Peyer's patch (tissue), 4 donors: ENCODE data around the gene CHAF1B. TPM values are rescaled to one million over a fixed set of nuclear protein-coding genes. Genes with fewer than 3 reads are reported as not detected.
"Not testable (repeated sequence)": the region's sequence is repeated elsewhere in the genome, so short reads cannot be mapped to it uniquely, and the experiment has no call there.

Source experiments
- DNase-seq, 3 donors: peaks; one replicate each; pipeline ENCODE4 v3.0.0-alpha.2; 2017 to 2019
- H3K27ac ChIP-seq, 4 donors: fragments of 200-600 bp; sonication (generic); one replicate each; pipeline ENCODE4 v1.5.1; 2016 to 2019
- H3K27me3 ChIP-seq, 2 donors: fragments of 200-600 bp; sonication (generic); one replicate each; pipeline ENCODE4 v1.5.1; 2019
- H3K36me3 ChIP-seq, 3 donors: fragments of 200-600 bp; sonication (generic); one replicate each; pipeline ENCODE4 v1.5.1; 2016 to 2019
- H3K4me1 ChIP-seq, 4 donors: fragments of 200-600 bp; sonication (generic); one replicate each; pipeline ENCODE4 v1.5.1; 2016 to 2019
- H3K4me3 ChIP-seq, 4 donors: fragments of 200-600 bp; sonication (generic); 1 replicate in 3 of 4; 2 replicates in 1 of 4; pipeline ENCODE4 v1.5.1; 2016 to 2019; ENCODE audit warnings: mild to moderate bottlenecking in 1 of 4
- H3K9me3 ChIP-seq, 4 donors: fragments of 200-600 bp; sonication (generic); one replicate each; pipeline ENCODE4 v1.5.1; 2016 to 2019; ENCODE audit warnings: mild to moderate bottlenecking in 1 of 4
- CTCF ChIP-seq, 6 experiments: fragments of 450-650 bp in 4 of 6; fragments of 200-600 bp in 2 of 6; sonication (generic) in 1 of 6; IDR thresholded peaks; one replicate each; pipeline ENCODE4 v1.5.1; 2017 to 2019; ENCODE audit warnings: antibody characterized with exemption in 6 of 6, mild to moderate bottlenecking in 3 of 6, moderate library complexity in 1 of 6
- POLR2A ChIP-seq, 2 donors: fragments of 450-650 bp; IDR thresholded peaks; one replicate each; pipeline ENCODE4 v1.5.1; 2017; ENCODE audit warnings: antibody characterized with exemption in 2 of 2, mild to moderate bottlenecking in 2 of 2, moderate library complexity in 2 of 2
- total RNA-seq, 4 donors: library from RNA; depleted of rRNA; stranded (reverse); fragments of >200 nt; gene quantifications; one replicate each; pipeline ENCODE4 v1.1.0, GENCODE V29; 2016

CHAF1B gene
- total RNA-seq, 4 donors from 2014 or later, result 0.85 to 11.6 (median 1.3) TPM

- no peaks in the 10 kb centered on the region for H3K36me3 ChIP-seq
- H3K4me1 ChIP-seq, result no peaks in the 10 kb centered on the region
- H3K9me3 ChIP-seq, result no peaks in the 10 kb centered on the region
- no peak overlapping the region for H3K4me3 ChIP-seq
- no peak overlapping the region for H3K27ac ChIP-seq
- peak in 2 of 3 donors; percentile 9 to 38 for DNase-seq
- no peaks in the 10 kb centered on the region for H3K27me3 ChIP-seq
- no peak for TF ChIP-seq CTCF (IDR thresholded peaks at IDR 0.05)
- TF ChIP-seq POLR2A (IDR thresholded peaks at IDR 0.05), result no peak
These were observed 10.3 kb downstream of the CHAF1B start for GRCh38 chr21:36395353-36396111.

GRCh38 chr21:36396325-36396724, 11.1 kb downstream of the CHAF1B start:
- Histone ChIP-seq H3K36me3 (no peaks in the 10 kb centered on the region), H3K27me3 (no peaks in the 10 kb centered on the region), H3K27ac (no peak overlapping the region), H3K4me1 (no peaks in the 10 kb centered on the region), H3K4me3 (no peak overlapping the region), H3K9me3 (no peaks in the 10 kb centered on the region)
- TF ChIP-seq POLR2A (IDR thresholded peaks at IDR 0.05) (no peak), CTCF (IDR thresholded peaks at IDR 0.05) (no peak)
- peak in 1 of 3 donors; percentile 5 for DNase-seq

GRCh38 chr21:36396971-36397370, 11.8 kb downstream of the CHAF1B start:
- no peak for TF ChIP-seq CTCF (IDR thresholded peaks at IDR 0.05)
- no peak for TF ChIP-seq POLR2A (IDR thresholded peaks at IDR 0.05)
- no peak overlapping the region for H3K4me3 ChIP-seq
- peak in 2 of 3 donors; percentile 15 to 34 for DNase-seq
- no peaks in the 10 kb centered on the region for H3K36me3 ChIP-seq
- no peaks in the 10 kb centered on the region for H3K9me3 ChIP-seq
- H3K27ac ChIP-seq, result no peak overlapping the region
- no peaks in the 10 kb centered on the region for H3K27me3 ChIP-seq
- no peaks in the 10 kb centered on the region for H3K4me1 ChIP-seq

- no peaks in the 10 kb centered on the region for H3K9me3 ChIP-seq
- DNase-seq, result peak in 1 of 3 donors; percentile 3
- no peak overlapping the region for H3K4me3 ChIP-seq
- no peaks in the 10 kb centered on the region for H3K4me1 ChIP-seq
- no peaks in the 10 kb centered on the region for H3K36me3 ChIP-seq
- no peak overlapping the region for H3K27ac ChIP-seq
- no peak for TF ChIP-seq CTCF (IDR thresholded peaks at IDR 0.05)
- TF ChIP-seq POLR2A (IDR thresholded peaks at IDR 0.05), result no peak
- no peaks in the 10 kb centered on the region for H3K27me3 ChIP-seq
These were observed 12.4 kb downstream of the CHAF1B start for GRCh38 chr21:36397606-36398005.

- not testable (repeated sequence) for H3K4me3 ChIP-seq, H3K4me1 ChIP-seq, H3K27me3 ChIP-seq, H3K9me3 ChIP-seq, H3K27ac ChIP-seq, H3K36me3 ChIP-seq
- DNase-seq, result peak in 1 of 3 donors; percentile 10
These were observed 14.5 kb downstream of the CHAF1B start for GRCh38 chr21:36399736-36400135.

- no peaks in the 10 kb centered on the region for H3K9me3 ChIP-seq
- no peak for DNase-seq
- H3K4me3 ChIP-seq, result no peak overlapping the region
- H3K27ac ChIP-seq, result no peak overlapping the region
- no peaks in the 10 kb centered on the region for H3K27me3 ChIP-seq
- H3K4me1 ChIP-seq, result no peaks in the 10 kb centered on the region
- H3K36me3 ChIP-seq, result no peaks in the 10 kb centered on the region
- TF ChIP-seq CTCF (IDR thresholded peaks at IDR 0.05), result no peak
- TF ChIP-seq POLR2A (IDR thresholded peaks at IDR 0.05), result no peak
These were observed 15.5 kb downstream of the CHAF1B start for GRCh38 chr21:36400719-36401118.
